ENCODE results near the gene NOP9.
A peak's percentile ranks its signal among the peaks of the same experiment; 100 is the strongest.

The NOP9 gene, protein sequence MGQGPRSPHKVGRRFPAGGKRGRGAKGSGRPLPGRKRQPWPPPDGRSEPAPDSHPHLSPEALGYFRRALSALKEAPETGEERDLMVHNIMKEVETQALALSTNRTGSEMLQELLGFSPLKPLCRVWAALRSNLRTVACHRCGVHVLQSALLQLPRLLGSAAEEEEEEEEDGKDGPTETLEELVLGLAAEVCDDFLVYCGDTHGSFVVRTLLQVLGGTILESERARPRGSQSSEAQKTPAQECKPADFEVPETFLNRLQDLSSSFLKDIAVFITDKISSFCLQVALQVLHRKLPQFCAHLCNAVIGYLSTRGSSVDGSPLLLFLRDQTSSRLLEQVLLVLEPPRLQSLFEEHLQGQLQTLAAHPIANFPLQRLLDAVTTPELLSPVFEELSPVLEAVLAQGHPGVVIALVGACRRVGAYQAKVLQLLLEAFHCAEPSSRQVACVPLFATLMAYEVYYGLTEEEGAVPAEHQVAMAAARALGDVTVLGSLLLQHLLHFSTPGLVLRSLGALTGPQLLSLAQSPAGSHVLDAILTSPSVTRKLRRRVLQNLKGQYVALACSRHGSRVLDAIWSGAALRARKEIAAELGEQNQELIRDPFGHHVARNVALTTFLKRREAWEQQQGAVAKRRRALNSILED
- long read RNA-seq, donor 1, full-length matches to known transcripts: 1 of 1 reads
- long read RNA-seq, donor 1, partial matches to known transcripts: 0 of 1 reads
- long read RNA-seq, donor 1, other reads (novel, unspliced or antisense): 0 of 1 reads
- long read RNA-seq, donor 2, full-length matches to known transcripts: 2 of 2 reads
- long read RNA-seq, donor 2, partial matches to known transcripts: 0 of 2 reads
- long read RNA-seq, donor 2, other reads (novel, unspliced or antisense): 0 of 2 reads
- long read RNA-seq, donor 3, partial matches to known transcripts: 30 of 30 reads
- long read RNA-seq, donor 3, other reads (novel, unspliced or antisense): 0 of 30 reads
- long read RNA-seq, donor 4, full-length matches to known transcripts: 3 of 72 reads
- long read RNA-seq, donor 4, partial matches to known transcripts: 69 of 72 reads
- long read RNA-seq, donor 4, other reads (novel, unspliced or antisense): 0 of 72 reads
- long read RNA-seq, donor 5, full-length matches to known transcripts: 1 of 1 reads
- long read RNA-seq, donor 5, partial matches to known transcripts: 0 of 1 reads
- long read RNA-seq, donor 5, other reads (novel, unspliced or antisense): 0 of 1 reads
- long read RNA-seq, donor 6, full-length matches to known transcripts: 3 of 76 reads
- long read RNA-seq, donor 6, partial matches to known transcripts: 73 of 76 reads
- long read RNA-seq, donor 6, other reads (novel, unspliced or antisense): 0 of 76 reads
- long read RNA-seq, donor 7: 0 reads
- long read RNA-seq, donor 8, full-length matches to known transcripts: 2 of 2 reads
- long read RNA-seq, donor 8, partial matches to known transcripts: 0 of 2 reads
- long read RNA-seq, donor 8, other reads (novel, unspliced or antisense): 0 of 2 reads

DNA sequence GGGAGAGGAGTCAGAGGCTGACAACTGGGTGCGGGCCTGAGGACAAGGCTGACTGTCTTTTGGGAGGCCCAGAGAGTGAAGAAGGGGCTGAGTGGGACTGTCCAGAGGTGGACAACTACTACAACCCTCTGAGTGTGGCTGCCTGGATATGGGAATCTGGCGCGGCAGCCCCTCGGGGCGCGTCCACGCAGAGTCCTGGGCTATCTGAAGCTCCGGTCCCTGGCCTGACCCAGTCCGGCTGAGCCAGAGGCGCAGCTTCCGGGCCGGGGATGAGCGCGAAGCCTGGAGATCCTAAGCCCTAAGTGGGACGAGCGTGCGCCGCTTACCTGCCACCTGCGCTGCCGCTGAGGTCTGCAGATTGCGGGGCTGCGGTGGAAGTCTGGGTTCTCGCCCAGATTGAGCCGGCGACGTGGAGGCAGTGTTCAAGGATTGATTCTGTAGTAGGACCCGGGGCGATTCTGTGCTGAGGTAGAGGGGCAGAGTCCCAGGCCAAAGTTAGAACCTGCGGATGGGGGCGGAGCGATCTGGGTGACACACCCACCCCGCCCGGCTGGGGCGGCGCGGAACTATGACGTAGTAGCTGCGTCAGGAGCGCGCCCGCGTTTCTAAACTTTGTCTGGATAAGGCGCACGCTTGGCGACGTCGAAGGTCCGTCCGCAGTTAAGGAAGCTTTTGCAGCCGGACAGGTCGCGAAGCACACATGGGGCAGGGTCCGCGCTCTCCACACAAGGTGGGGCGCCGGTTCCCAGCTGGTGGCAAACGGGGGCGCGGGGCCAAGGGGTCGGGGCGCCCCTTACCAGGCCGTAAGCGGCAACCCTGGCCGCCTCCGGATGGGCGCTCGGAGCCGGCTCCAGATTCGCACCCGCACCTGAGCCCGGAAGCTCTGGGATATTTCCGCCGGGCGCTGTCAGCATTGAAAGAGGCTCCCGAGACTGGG lies at the start of gene NOP9, which contains the start of gene DHRS1:
Gene NOP9 (plus strand): TSS at position 596 of the 937 bp plus-strand sequence. CDS start 105 bp downstream, at position 701.
Gene DHRS1 (minus strand): TSS at position 526 of the 937 bp plus-strand sequence. CDS start 674 bp downstream, outside the sequence.
- DNase-seq: peak; percentile 90

DNA sequence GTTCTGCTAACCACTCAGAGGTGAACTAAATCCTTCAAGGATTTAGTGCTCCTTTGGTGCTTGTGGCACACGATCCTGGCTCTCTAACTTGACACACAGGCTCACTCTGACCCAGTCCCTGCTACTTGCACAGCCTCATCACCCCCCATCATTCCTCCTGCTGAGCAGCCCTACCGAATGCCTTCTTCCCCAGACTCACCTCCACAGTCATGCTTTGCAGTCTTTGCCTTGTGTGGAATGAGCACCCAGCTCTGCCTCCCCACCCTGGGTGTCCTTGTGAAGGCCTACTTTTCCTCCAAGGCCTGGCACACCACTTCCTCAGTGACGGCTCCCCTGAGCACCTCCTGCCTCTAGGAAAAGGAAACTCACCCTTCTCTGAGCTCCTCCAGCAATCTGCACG lies 49.3 kb upstream of the NOP9 start:
- DNase-seq: no peak

DNA sequence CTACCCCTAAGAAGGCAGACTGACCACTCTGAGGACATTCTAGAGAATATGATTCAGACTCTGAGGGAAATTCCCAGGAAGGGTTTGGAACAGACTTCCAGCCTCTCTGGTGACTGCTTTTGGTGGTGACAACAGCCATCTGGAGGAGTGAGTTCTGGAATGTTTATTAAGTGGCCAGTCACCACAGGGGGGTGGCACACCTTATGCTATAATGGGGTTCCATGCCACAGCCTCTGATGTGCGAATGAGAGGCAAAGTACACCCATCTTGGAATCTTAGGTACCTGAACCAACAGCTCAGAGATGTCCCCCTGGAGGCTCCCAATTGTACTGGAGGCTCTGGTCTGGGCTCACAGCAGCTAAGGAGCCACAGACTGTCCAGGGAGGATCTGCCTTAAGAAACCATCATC lies 47.8 kb upstream of the NOP9 start:
- no peak for DNase-seq

DNA sequence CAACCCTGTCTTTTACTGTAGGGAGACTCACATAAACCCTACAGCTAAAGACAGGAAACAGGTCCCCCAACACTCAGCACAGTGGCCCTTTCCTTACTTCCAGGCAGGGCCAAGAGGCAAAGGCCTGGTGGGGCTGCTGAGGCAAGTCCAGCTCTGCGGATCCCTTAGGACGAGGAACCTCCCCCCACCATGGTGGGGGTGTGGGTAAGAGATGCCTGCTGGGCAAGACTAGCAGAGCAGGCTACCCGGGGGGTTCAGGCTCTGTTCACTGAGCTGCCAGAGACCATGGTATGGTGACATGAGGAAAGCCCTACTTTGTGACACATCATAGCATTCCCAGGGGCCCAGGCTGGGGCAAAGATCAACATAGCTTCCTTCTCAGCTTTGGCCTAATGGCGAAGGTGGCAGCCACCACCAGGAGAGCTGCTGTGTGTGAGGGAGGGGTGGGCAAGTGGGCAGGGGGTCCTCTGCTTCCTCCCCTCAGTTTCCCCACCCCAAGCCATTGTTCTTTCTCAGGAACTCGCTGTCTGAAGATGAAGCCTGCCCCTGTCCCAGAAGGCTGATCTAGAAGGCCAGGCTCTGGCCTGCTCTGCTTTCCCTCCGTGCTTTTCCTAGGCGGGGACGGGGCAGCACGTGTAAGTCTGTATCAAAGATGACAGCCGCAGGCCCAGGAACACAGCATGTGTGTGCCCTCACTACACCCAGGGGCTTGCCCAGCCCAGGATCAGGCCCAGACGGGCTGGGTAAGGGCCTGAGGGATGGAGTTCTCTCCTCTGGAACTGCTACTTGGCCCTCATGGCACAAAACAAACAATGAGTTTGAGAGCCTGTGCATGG lies 47.1 kb upstream of the NOP9 start:
- DNase-seq: no peak

DNA sequence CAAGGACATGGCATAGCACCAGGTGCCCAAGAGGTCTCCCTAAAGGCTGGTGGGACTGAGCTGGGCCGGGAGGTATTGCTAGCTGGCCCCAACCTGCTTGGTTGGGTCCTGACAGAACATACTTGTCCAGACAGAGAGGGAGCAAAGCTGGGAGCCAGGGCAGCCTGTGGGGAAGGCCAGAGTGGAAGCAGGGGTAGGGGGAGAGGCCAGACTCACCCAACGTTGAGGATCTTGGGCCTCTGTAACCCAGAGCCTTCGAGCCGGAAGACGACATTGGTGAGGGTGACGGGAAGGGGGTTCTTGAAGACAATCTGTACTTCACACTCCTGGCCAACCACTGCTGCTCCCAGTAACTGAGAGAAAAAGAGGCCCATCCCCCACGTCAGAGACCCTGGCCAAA lies 45.7 kb upstream of the NOP9 start:
- no peak for DNase-seq

DNA sequence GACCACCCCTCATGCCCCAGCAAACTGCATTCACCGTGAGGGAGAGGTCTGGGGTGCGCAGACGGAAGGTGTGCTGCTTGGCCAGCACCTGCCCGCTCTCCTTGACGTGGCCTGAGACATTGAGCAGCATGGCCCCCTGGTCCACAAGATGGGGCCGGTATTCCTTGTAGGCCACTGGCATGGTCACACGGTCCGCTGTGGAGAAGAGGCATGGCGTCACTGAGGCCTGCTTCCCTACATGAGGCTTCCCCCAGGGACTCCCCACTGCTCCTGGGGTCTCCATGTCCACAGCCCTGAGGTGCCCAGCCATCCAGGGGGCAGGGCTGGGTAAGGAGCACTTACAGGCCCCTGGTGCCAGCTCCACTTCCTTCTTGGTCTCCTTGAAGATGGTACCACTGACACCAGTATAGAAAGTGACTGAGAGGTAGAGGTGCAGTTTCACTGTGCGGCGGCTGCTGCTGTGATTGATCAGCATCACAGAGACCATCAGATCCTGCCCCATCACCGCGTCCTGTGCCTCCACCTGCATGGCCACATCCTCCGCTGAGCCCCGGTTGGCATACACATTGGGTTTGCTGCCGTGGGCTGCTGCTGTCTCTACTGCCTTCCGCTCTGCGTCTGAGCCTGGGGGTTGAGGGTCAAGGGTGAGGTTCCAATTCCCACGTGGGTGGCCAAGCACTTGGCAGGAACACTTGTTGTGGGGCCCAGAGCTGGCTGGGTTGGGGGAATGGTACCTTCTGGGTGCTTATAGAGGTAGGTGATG lies 44.8 kb upstream of the NOP9 start:
- no peak for DNase-seq

DNA sequence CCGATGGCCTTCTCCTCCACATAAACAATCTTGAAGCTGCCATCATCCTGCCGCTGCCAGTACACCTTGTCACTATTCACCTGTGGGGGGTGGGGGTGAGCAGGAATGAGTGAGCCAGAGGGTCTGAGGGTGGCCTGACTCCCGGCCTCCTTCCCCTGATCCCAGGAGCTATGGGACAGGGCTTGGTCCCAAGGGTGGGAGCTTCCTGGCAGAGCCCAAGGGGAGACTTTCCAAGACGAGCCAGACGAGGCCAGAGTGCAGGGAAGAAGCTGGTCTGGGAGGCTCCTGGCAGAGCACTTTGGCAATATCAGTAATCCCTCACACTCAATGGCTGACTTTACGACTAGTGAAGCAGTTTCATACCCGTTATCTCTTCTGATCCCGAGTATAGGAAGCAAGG lies 44.2 kb upstream of the NOP9 start:
- DNase-seq: no peak

DNA sequence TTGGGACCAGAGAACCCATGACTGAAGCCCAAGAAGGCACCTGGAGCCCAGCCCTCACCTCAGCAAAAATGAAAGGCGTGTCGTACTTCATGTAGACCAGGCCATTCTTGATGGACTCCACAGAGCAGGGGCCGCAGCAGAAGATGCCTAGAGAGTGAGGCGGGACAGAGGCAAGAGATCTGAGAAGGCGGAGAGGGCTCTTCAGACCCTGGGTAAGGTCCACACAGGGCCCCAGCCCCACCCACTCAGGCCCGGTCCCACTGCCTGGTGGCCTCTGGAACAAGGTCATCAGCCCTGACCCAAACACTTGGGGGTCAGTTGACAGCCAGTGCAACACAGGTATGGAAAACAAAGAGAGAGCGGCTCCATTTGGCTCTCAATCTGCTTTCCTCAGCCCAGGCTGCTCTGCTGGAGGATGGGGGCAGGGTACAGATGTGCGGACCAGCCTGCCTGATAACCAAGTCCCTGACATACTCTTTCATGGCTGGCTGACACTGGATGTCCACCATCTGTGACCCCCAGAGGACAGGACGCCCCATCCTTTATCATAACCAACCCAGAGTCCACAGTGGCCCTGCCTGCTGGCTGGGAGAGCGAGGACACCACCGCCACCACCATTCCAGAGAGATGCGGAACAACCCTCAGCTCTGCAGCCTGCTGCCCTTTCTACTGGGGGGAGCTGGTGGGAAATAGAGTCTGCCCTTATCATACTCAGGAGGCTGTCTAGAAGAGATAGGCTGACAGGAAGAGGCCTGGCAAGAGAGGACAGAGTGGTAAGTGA lies 43.5 kb upstream of the NOP9 start:
- no peak for DNase-seq

DNA sequence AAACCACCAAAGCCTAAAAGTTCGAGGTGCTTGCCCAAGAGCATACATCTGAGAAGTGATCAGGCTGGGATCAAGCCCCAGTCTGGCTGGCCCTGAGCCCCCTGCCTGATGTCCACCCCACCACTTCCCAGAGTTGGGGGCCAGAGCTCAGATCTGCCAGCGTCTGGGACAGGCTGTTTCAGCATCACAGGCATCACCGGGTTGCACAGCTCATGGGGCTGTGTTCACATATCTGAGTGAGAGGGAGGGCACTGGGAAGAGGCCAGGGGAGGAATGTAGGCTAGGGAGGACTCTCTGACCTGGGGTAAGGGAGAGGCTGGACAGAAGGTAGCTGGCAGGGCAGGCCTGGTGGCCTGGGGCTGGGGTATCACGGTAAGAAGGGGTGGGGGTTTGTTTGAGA lies 42.7 kb upstream of the NOP9 start:
- DNase-seq: no peak

DNA sequence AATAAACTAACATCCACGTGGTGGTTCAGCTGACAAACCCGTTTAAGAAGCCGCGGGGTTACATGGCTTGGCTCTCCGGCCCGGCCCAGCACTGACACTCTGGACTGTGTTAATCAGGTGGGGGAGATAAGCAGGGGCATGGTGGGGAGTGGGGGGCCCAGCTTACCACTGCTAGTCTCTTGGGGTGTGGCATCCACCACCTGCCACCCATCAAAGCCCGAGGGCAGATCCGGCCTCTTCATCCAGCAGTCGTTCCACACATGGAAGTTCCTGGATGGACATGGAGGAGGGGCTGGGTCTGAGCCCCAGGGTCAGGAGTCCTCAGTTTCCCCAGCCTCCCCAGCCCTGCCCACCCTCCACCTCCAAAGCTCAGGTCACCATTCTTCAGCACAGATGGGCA lies 41.5 kb upstream of the NOP9 start:
- no peak for DNase-seq

DNA sequence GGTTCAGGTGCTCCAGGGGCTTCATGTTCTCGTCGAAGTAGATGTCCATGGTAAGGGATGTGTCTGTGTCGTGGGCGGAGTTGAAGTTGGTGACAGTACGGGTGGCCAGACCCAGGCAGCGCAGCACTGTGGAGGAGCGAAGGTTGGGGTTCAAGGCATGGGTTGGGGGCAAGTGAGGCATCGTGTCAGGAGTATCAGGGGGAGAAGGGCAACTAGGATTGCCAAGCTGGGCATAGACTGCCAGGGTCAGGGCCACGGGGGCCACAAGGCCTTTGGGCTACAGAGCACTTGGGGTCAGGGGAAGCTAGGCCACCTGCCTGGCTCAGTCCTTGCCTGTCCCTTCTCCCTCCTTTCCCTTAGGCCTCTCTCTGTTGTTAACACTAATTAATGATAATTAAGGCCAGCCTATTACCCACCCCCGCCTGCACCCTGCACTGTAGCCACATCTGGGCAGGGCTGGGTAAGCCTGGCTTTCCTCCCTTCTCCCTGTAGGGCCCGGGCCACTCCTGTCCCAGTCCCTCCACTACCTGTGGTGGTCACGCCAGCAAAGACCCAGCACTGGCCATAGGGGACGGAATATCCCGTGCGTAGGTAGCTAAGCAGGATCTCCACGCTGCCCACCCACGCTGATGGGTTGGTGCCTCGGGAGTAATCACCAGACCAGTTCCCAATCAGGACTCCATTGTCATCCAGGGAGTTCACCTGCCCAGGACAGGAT lies 40.9 kb upstream of the NOP9 start:
- no peak for DNase-seq

DNA sequence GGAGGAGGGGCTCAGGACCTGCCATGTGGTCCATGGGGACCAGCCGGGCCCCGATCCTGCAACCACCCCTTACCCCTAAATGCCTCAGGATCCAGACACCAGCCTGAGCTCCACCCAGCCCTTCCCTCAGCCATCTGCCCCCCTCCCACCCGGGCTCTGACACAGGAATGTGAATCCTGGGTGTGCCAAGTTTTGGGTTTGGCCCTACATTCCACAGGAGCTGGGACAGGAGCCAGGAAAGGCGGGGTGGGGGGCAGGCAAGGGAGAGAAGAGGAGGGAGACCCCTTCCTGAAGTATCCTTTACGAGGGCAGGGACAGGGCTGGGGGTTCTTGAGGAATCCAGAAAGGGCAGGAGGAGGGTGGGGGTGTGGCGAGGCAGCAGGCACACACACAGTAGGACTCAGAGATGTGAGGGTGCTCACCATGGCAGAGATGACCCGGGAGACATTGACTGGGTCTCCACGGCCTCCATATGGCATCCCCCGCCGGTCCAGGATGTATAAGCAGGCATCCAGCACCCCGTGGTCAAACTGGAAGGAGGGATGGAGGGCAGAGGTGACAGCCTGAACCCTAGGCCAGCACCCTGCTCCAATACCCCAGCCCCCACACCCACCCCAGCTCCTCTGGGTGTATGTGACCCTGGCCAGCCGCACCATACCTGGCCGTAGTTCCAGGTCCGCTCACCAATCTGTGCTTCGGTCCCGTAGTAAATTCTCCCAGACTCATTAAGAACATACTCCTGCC lies 40.2 kb upstream of the NOP9 start:
- no peak for DNase-seq

DNA sequence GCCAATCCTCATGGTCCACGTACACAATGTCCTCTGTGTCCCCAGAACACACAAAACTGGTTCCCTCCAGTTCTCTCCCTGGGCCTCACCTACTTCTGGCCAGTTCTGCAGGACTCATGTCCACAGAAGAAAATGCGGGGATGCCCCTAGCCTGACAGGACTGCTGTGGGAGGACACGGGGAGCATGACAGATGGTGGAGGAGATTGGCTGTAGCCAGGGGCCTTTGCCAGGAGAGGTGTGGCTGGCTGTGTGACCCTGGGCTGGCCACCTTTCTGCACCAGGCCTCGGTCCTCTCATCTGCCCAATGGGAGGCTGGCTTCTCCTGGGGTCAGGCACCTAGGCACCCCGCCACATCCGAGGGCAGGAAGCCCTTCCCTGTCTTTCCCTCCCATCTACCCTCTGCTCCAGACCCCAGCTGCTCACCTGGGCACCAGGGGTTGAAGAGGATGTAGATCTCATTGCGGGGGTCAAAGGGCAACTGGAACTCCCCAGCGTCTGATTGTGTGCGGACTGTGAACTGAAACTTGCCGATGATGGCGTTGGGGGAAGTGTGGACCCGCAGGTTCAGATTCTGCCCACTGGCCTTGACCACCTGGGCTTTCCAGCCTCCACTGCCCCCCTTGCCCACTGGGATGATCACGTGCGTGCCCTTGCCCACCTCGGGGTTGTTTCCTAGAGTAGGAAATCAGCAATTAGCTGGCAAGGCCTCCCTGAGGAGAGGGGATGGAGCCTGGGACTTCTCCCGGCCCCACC lies 39.4 kb upstream of the NOP9 start:
- DNase-seq: no peak

DNA sequence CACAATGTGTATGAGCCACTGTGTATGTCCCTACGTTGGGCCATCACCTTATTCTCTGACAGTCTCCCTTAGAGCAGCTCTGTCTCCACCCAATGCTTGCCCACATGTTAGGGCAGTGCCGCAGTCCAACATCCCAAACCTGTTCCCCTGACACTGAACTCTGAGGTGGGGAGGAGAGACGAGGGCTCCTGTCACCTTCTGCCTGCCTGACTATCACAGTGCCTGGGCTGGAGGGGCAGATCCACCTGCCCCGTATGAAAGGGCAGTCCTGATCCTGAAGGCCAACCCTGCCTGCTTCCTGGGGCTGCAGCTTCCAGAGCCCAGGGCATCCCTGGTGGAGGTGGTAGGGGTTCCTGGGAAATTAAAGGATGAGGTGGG lies 38.9 kb upstream of the NOP9 start:
- no peak for DNase-seq

DNA sequence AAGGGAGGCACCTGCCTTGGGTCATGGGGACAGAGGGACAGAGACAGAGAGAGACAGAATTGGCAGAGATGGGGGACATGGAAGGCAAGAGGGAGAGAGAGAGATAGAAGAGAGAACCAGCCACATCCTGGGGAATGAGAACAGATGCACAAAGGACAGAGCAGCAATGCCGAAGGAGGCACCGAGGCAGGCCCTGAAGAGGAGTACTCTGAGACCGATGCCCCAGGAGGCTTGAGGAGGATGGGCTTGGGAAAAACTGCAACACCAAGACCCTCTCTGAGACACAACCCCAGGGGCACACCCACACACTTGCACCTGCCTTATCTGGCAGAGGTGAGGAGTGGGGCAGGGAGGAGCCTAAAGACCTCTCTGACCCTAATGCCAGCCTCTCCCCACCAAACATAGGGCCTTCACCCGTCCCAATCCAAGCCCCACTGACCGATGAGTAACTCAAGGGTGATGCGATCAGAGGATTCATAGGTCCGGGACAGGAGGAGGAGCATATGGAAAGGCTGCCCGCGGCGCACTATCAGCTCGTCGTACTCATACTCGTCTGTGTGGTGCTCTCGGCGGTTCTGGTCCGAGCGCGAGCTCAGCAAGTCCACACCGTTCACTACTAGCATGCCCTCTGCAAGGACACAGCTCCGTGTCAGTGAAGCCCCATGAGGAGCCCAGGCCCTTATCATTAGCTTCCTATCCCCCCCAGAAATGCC lies 38.2 kb upstream of the NOP9 start:
- DNase-seq: no peak

All from right kidney (tissue), 9 donors.